ENCODE results near the gene CBFA2T2.

DNA sequence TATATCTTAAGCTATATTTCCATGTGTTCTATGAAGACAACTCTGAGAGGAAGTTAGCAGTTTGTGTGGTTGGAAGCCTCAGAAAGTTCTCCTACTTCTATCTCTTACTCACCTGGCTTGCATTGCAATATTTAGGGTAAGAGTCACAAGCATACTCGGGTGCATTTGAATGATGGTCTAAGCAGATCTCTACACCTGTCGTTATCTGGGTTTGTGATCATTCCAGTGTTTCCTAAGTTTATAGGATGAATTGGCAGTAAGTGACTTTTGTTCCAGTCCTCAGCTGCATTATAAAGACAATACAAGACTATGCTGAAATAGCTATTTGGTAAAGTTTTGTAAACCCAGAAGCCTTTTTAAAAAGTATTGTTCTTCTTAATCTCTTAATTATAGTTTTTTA, 36.9 kb downstream of the CBFA2T2 start:
- TF ChIP-seq, protein P1, sequence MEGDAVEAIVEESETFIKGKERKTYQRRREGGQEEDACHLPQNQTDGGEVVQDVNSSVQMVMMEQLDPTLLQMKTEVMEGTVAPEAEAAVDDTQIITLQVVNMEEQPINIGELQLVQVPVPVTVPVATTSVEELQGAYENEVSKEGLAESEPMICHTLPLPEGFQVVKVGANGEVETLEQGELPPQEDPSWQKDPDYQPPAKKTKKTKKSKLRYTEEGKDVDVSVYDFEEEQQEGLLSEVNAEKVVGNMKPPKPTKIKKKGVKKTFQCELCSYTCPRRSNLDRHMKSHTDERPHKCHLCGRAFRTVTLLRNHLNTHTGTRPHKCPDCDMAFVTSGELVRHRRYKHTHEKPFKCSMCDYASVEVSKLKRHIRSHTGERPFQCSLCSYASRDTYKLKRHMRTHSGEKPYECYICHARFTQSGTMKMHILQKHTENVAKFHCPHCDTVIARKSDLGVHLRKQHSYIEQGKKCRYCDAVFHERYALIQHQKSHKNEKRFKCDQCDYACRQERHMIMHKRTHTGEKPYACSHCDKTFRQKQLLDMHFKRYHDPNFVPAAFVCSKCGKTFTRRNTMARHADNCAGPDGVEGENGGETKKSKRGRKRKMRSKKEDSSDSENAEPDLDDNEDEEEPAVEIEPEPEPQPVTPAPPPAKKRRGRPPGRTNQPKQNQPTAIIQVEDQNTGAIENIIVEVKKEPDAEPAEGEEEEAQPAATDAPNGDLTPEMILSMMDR (IDR thresholded peaks at IDR 0.05 in 2 of 3, conservative IDR thresholded peaks at IDR 0.05 in 1 of 3; ENCODE audit: control insufficient read depth in 2 of 3, extremely low read depth in 1 of 3, insufficient read depth in 1 of 3, low read depth in 3 of 3, low read length in 3 of 3) = no peak
- no peak for TF ChIP-seq EP300 (IDR thresholded peaks at IDR 0.05; ENCODE audit: borderline replicate concordance in 1 of 2, control insufficient read depth in 1 of 2, low read depth in 2 of 2, low read length in 2 of 2)
- TF ChIP-seq CHD2 (IDR thresholded peaks at IDR 0.05; ENCODE audit: borderline replicate concordance, low read depth, low read length) = no peak
- no peak for TF ChIP-seq SMARCA5 (IDR thresholded peaks at IDR 0.05)
- no peak for TF ChIP-seq TAF1 (IDR thresholded peaks at IDR 0.05; ENCODE audit: borderline replicate concordance, low read depth, low read length)
- TF ChIP-seq RAD21 (IDR thresholded peaks at IDR 0.05; ENCODE audit: insufficient read depth, low read depth, low read length) = no peak
- TF ChIP-seq, protein P2, sequence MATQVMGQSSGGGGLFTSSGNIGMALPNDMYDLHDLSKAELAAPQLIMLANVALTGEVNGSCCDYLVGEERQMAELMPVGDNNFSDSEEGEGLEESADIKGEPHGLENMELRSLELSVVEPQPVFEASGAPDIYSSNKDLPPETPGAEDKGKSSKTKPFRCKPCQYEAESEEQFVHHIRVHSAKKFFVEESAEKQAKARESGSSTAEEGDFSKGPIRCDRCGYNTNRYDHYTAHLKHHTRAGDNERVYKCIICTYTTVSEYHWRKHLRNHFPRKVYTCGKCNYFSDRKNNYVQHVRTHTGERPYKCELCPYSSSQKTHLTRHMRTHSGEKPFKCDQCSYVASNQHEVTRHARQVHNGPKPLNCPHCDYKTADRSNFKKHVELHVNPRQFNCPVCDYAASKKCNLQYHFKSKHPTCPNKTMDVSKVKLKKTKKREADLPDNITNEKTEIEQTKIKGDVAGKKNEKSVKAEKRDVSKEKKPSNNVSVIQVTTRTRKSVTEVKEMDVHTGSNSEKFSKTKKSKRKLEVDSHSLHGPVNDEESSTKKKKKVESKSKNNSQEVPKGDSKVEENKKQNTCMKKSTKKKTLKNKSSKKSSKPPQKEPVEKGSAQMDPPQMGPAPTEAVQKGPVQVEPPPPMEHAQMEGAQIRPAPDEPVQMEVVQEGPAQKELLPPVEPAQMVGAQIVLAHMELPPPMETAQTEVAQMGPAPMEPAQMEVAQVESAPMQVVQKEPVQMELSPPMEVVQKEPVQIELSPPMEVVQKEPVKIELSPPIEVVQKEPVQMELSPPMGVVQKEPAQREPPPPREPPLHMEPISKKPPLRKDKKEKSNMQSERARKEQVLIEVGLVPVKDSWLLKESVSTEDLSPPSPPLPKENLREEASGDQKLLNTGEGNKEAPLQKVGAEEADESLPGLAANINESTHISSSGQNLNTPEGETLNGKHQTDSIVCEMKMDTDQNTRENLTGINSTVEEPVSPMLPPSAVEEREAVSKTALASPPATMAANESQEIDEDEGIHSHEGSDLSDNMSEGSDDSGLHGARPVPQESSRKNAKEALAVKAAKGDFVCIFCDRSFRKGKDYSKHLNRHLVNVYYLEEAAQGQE (IDR thresholded peaks at IDR 0.05; ENCODE audit: low read depth, low read length) = no peak
- TF ChIP-seq EZH2 (IDR thresholded peaks at IDR 0.05; ENCODE audit: borderline replicate concordance, control insufficient read depth, low read depth, low read length) = no peak
- TF ChIP-seq ZNF384 (IDR thresholded peaks at IDR 0.05; ENCODE audit: borderline replicate concordance, low read depth, low read length) = no peak
- TF ChIP-seq RELA (IDR thresholded peaks at IDR 0.05; ENCODE audit: borderline replicate concordance, partially characterized antibody) = no peak
- no peak for TF ChIP-seq YY1 (IDR thresholded peaks at IDR 0.05; ENCODE audit: low read depth, low read length)
- TF ChIP-seq KDM1A (IDR thresholded peaks at IDR 0.05; ENCODE audit: borderline replicate concordance) = no peak
